Astrocyte (in vitro differentiated cells and primary cell): Measurements from ENCODE around the gene PAGR1. TPM values are rescaled to one million over a fixed set of nuclear protein-coding genes. Genes with fewer than 3 reads are reported as not detected.
"Not testable (repeated sequence)": the region's sequence is repeated elsewhere in the genome, so short reads cannot be mapped to it uniquely, and the experiment has no call there.

ENCODE experiments used
- DNase-seq: peaks from one replicate; pipeline ENCODE4 v3.0.0-alpha.2; 2010; ENCODE audit warnings: low read depth
- FAIRE-seq: peaks from 2 replicates; lab custom pipeline; 2011; peaks lifted over from hg19 to GRCh38; lab: Jason Lieb, UNC
- H2AFZ ChIP-seq: 2 replicates; pipeline ENCODE4 v1.6.0; 2012; ENCODE audit warnings: low read depth, low read length, inconsistent platforms
- H3K27ac ChIP-seq: 2 replicates; pipeline ENCODE4 v1.5.1; 2011; ENCODE audit warnings: low read depth, low read length, inconsistent platforms
- H3K27me3 ChIP-seq: 2 replicates; pipeline ENCODE4 v1.6.0; 2011; ENCODE audit warnings: low read length, inconsistent platforms; ENCODE audit not compliant: insufficient read depth
- H3K36me3 ChIP-seq: 2 replicates; pipeline ENCODE4 v1.5.1; 2011; ENCODE audit warnings: low read length, inconsistent platforms; ENCODE audit not compliant: insufficient read depth
- H3K4me1 ChIP-seq: 2 replicates; pipeline ENCODE4 v1.5.1; 2011; ENCODE audit warnings: low read length, inconsistent platforms; ENCODE audit not compliant: insufficient read depth
- H3K4me2 ChIP-seq: 2 replicates; pipeline ENCODE4 v1.6.0; 2012; ENCODE audit warnings: low read length, inconsistent platforms
- H3K4me3 ChIP-seq: 2 replicates; pipeline ENCODE4 v1.5.1; 2011; ENCODE audit warnings: low read depth, mild to moderate bottlenecking, low read length, inconsistent platforms; ENCODE audit not compliant: insufficient read depth
- H3K79me2 ChIP-seq: 2 replicates; pipeline ENCODE4 v1.6.0; 2012; ENCODE audit warnings: mild to moderate bottlenecking, low read length, inconsistent platforms; ENCODE audit not compliant: insufficient read depth
- H3K9ac ChIP-seq: 2 replicates; pipeline ENCODE4 v1.6.0; 2012; ENCODE audit warnings: mild to moderate bottlenecking, low read length, inconsistent platforms
- H3K9me3 ChIP-seq: 2 replicates; pipeline ENCODE4 v1.5.1; 2012; ENCODE audit warnings: low read depth, mild to moderate bottlenecking, low read length, inconsistent platforms; ENCODE audit not compliant: insufficient read depth
- H4K20me1 ChIP-seq: 2 replicates; pipeline ENCODE4 v1.6.0; 2012; ENCODE audit warnings: low read length, inconsistent platforms; ENCODE audit not compliant: insufficient read depth
- H3K27ac Mint-ChIP-seq: one replicate; pipeline ENCODE4 v1.8.0; 2021; ENCODE audit warnings: mild to moderate bottlenecking, mixed read lengths; ENCODE audit not compliant: unreplicated experiment
- H3K27me3 Mint-ChIP-seq: one replicate; pipeline ENCODE4 v1.8.0; 2021; ENCODE audit warnings: low read depth, mixed read lengths; ENCODE audit not compliant: unreplicated experiment
- H3K36me3 Mint-ChIP-seq: one replicate; pipeline ENCODE4 v1.8.0; 2021; ENCODE audit warnings: low read depth, mixed read lengths; ENCODE audit not compliant: unreplicated experiment
- H3K4me1 Mint-ChIP-seq: one replicate; pipeline ENCODE4 v1.8.0; 2021; ENCODE audit warnings: low read depth, mixed read lengths; ENCODE audit not compliant: unreplicated experiment
- H3K4me3 Mint-ChIP-seq: one replicate; pipeline ENCODE4 v1.8.0; 2021; ENCODE audit warnings: mild to moderate bottlenecking, moderate library complexity, mixed read lengths; ENCODE audit not compliant: unreplicated experiment
- H3K9me3 Mint-ChIP-seq: one replicate; pipeline ENCODE4 v1.8.0; 2021; ENCODE audit warnings: mild to moderate bottlenecking, mixed read lengths; ENCODE audit not compliant: unreplicated experiment
- CTCF ChIP-seq: IDR thresholded peaks from 2 replicates; pipeline ENCODE4 v1.5.1; 2011; ENCODE audit warnings: low read depth, mild to moderate bottlenecking, inconsistent platforms, low read length, moderate library complexity; ENCODE audit not compliant: insufficient read depth
- EZH2 ChIP-seq: IDR thresholded peaks from 2 replicates; pipeline ENCODE4 v1.6.1; 2012; ENCODE audit warnings: mild to moderate bottlenecking, low read length, inconsistent platforms; ENCODE audit not compliant: insufficient read depth
- total RNA-seq: library from RNA; stranded (reverse); gene quantifications from 2 replicates; pipeline ENCODE4 v1.2.1, GENCODE V29; 2021

PAGR1 gene
- total RNA-seq, 1 donor from 2014 or later: 20.8 TPM

GRCh38 chr16:29784157-29784556 lies 31.8 kb upstream of the PAGR1 start:
- H3K27ac Mint-ChIP-seq: no peak overlapping the region
- H2AFZ ChIP-seq: no peak overlapping the region
- H3K9me3 ChIP-seq: no peaks in the 10 kb centered on the region
- no peaks in the 10 kb centered on the region for H3K4me1 ChIP-seq
- no peaks in the 10 kb centered on the region for H3K36me3 Mint-ChIP-seq
- H3K27ac ChIP-seq: no peak overlapping the region
- H3K27me3 Mint-ChIP-seq: peaks cover 24% of the 10 kb centered on the region
- peaks cover 14% of the 10 kb centered on the region for H3K27me3 ChIP-seq
- no peak overlapping the region for H3K4me2 ChIP-seq
- no peaks in the 10 kb centered on the region for H3K36me3 ChIP-seq
- no peaks in the 10 kb centered on the region for H4K20me1 ChIP-seq
- no peak for TF ChIP-seq EZH2
- TF ChIP-seq CTCF: no peak
- no peak overlapping the region for H3K4me3 Mint-ChIP-seq
- H3K9ac ChIP-seq: no peak overlapping the region
- H3K4me3 ChIP-seq: no peak overlapping the region
- H3K9me3 Mint-ChIP-seq: peaks cover 4% of the 10 kb centered on the region
- FAIRE-seq (no peak), DNase-seq (no peak)
- no peaks in the 10 kb centered on the region for H3K79me2 ChIP-seq
- no peaks in the 10 kb centered on the region for H3K4me1 Mint-ChIP-seq

GRCh38 chr16:29784901-29785500 lies 31.0 kb upstream of the PAGR1 start:
- no peak for FAIRE-seq
- Histone ChIP-seq H3K79me2 (no peaks in the 10 kb centered on the region), H3K4me1 (peaks cover 2% of the 10 kb centered on the region), H4K20me1 (no peaks in the 10 kb centered on the region), H3K36me3 (no peaks in the 10 kb centered on the region), H3K9ac (no peak overlapping the region), H3K27me3 (peaks cover 11% of the 10 kb centered on the region), H3K4me3 (peak overlapping the region; percentile 32), H3K4me2 (peak overlapping the region; percentile 78), H3K27ac (no peak overlapping the region), H3K9me3 (no peaks in the 10 kb centered on the region), H2AFZ (peak overlapping the region; percentile 98)
- Mint-ChIP-seq H3K36me3 (no peaks in the 10 kb centered on the region), H3K27ac (no peak overlapping the region), H3K9me3 (peaks cover 2% of the 10 kb centered on the region), H3K27me3 (peaks cover 16% of the 10 kb centered on the region), H3K4me1 (no peaks in the 10 kb centered on the region), H3K4me3 (peak overlapping the region; percentile 45)
- DNase-seq: peak; percentile 43
- TF ChIP-seq CTCF: peak; percentile 56
- no peak for TF ChIP-seq EZH2

DNA sequence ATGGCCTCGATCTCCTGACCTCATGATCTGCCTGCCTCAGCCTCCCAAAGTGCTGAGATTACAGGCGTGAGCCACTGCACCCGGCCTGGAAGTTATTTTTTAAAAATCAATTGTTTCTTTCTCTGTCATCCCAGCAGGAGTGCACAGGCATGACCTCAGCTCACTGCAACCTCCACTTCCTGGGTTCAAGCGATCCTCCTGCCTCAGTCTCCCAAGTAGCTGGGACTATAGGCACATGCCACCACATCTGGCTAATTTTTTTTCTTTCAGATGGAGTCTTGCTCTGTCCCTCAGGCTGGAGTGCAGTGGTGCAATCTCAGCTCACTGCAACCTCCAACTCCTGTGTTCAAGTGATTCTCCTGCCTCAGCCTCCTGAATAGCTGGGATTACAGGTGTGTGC lies 28.8 kb upstream of the PAGR1 start:
- H3K36me3 ChIP-seq, H2AFZ ChIP-seq, H3K27ac ChIP-seq, DNase-seq, H3K27me3 ChIP-seq, H3K9ac ChIP-seq, FAIRE-seq, H4K20me1 ChIP-seq, H3K9me3 ChIP-seq, H3K36me3 Mint-ChIP-seq, H3K4me3 ChIP-seq, H3K9me3 Mint-ChIP-seq, H3K4me2 ChIP-seq, H3K27me3 Mint-ChIP-seq, H3K4me3 Mint-ChIP-seq, H3K4me1 Mint-ChIP-seq: not testable (repeated sequence)
- peak overlapping the region; percentile 41 for H3K27ac Mint-ChIP-seq
- peaks cover 16% of the 10 kb centered on the region for H3K79me2 ChIP-seq
- H3K4me1 ChIP-seq: peaks cover 11% of the 10 kb centered on the region
